RWPE1 (cell line): ENCODE results near the gene ZDHHC23.

ENCODE experiments used
- CTCF ChIA-PET: fragments of 350-600 bp; sonication (Branson Sonifier 250); formaldehyde crosslinking; extraction: SDS; loops from one replicate; lab custom pipeline; 2021; lab: Yijun Ruan, JAX
- POLR2A ChIA-PET: fragments of 400-600 bp; formaldehyde crosslinking; extraction: SDS; loops from one replicate; lab custom pipeline; 2020; ENCODE audit warnings: antibody characterized with exemption; ENCODE audit not compliant: low non-redundant PET; lab: Yijun Ruan, JAX
- DNase-seq: peaks from one replicate; pipeline ENCODE4 v3.0.0; 2012; ENCODE audit warnings: low spot score
- H3K27ac ChIP-seq: fragments of 450-650 bp; 2 replicates; pipeline ENCODE4 v1.5.1; 2017
- CTCF ChIP-seq: fragments of 450-650 bp; conservative IDR thresholded peaks from 2 replicates; pipeline ENCODE4 v1.5.1; 2017; ENCODE audit warnings: low read depth, mild to moderate bottlenecking

The ZDHHC23 gene

DNA sequence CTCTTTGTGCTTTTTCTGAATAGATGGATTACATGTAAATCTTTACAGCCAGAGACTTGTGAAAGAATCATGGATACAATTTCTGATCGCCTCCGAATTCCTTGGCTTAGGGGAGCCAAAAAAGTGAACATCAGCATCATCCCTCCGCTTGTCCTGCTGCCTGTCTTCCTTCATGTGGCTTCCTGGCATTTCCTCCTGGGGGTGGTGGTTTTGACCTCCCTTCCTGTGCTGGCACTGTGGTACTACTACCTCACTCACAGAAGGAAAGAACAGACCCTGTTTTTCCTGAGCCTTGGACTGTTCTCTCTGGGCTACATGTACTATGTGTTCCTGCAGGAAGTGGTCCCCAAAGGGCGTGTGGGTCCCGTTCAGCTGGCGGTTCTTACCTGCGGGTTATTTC is 5.9 kb downstream of the ZDHHC23 start:
- no peak for TF ChIP-seq CTCF
- ChIA-PET CTCF (interaction anchor here (0.8 kb wide), 1 partner anchor 109 kb away, joined by 4 read pairs; no protein-coding TSS in a partner anchor), POLR2A (no interaction called here)
- H3K27ac ChIP-seq = no peak overlapping the region
- no peak for DNase-seq

GRCh38 chr3:113954091-113954685 is 6.4 kb downstream of the ZDHHC23 start:
- DNase-seq = no peak
- H3K27ac ChIP-seq = no peak overlapping the region
- CTCF ChIA-PET = interaction anchor here (0.6 to 0.8 kb wide), 2 partner anchors 16 to 110 kb away, joined by 4 to 8 read pairs; no protein-coding TSS in a partner anchor
- TF ChIP-seq CTCF = no peak
- POLR2A ChIA-PET = no interaction called here

- CTCF ChIA-PET = no interaction called here
- H3K27ac ChIP-seq = no peak overlapping the region
- DNase-seq = no peak
- no peak for TF ChIP-seq CTCF
- POLR2A ChIA-PET = no interaction called here
Observed at GRCh38 chr3:113963879-113964278, 16.1 kb downstream of the ZDHHC23 start.

- CTCF ChIA-PET = no interaction called here
- DNase-seq = no peak
- POLR2A ChIA-PET = no interaction called here
- no peak overlapping the region for H3K27ac ChIP-seq
- TF ChIP-seq CTCF = no peak
Observed at GRCh38 chr3:113966172-113966571, 18.4 kb downstream of the ZDHHC23 start.

- CTCF ChIA-PET = interaction anchor here (0.6 kb wide), 2 partner anchors 485 to 662 kb away, joined by 4 read pairs; no protein-coding TSS in a partner anchor
- DNase-seq = no peak
- H3K27ac ChIP-seq = no peak overlapping the region
- POLR2A ChIA-PET = no interaction called here
- TF ChIP-seq CTCF = no peak
Observed at GRCh38 chr3:113968986-113969385, 21.2 kb downstream of the ZDHHC23 start.

- ChIA-PET CTCF (no interaction called here), POLR2A (no interaction called here)
- no peak for DNase-seq
- no peak for TF ChIP-seq CTCF
- H3K27ac ChIP-seq = no peak overlapping the region
Observed at GRCh38 chr3:113977822-113978221, 30.0 kb downstream of the ZDHHC23 start.
